Prostate gland (tissue), 2 donors: ENCODE results near the gene BCL7A. TPM values are rescaled to one million over a fixed set of nuclear protein-coding genes. Genes with fewer than 3 reads are reported as not detected.
A peak's percentile ranks its signal among the peaks of the same experiment; 100 is the strongest.

ENCODE experiments used
- DNase-seq: peaks from one replicate; pipeline ENCODE4 v3.0.0-alpha.2; 2019; ENCODE audit warnings: low spot score
- H3K27ac ChIP-seq, 2 donors: fragments of 200-600 bp; sonication (generic); 2 replicates each; pipeline ENCODE4 v1.5.1; 2017 to 2019
- H3K27me3 ChIP-seq: fragments of 200-600 bp; sonication (generic); replicated peaks from 2 replicates; pipeline ENCODE4 v1.5.1; 2019; ENCODE audit not compliant: insufficient read depth
- H3K36me3 ChIP-seq, 2 donors: fragments of 200-600 bp; sonication (generic); 1 replicate in 1 of 2; 2 replicates in 1 of 2; pipeline versions ENCODE4 v1.5.1 to v1.8.1; 2017 to 2019
- H3K4me1 ChIP-seq: fragments of 200-600 bp; sonication (generic); replicated peaks from 2 replicates; pipeline ENCODE4 v1.5.1; 2019
- H3K4me3 ChIP-seq, 2 donors: fragments of 200-600 bp; sonication (generic); 2 replicates each; pipeline ENCODE4 v1.5.1; 2017 to 2019
- H3K9me3 ChIP-seq: fragments of 200-600 bp; sonication (generic); 2 replicates; pipeline ENCODE4 v1.5.1; 2017
- POLR2A ChIP-seq: fragments of 450-650 bp; IDR thresholded peaks from one replicate; pipeline ENCODE4 v1.6.1; 2016; ENCODE audit warnings: antibody characterized with exemption, mild to moderate bottlenecking
- POLR2AphosphoS5 ChIP-seq: sonication (generic); formaldehyde crosslinking; IDR thresholded peaks from one replicate; pipeline ENCODE4 v1.6.1; 2017; ENCODE audit warnings: antibody characterized with exemption
- WGBS: methylation state at CpG from one replicate; pipeline ENCODE4 v1.1.5; 2018; 5-methylcytosine and 5-hydroxymethylcytosine counted together
- intact Hi-C: fragments of 100-400 bp; cut with DNase I; formaldehyde crosslinking; loops from one replicate; pipeline ENCODE4 v1.14.2; 2022
- total RNA-seq, 2 donors: library from RNA; depleted of rRNA; stranded (reverse); fragments of >200 nt; gene quantifications; one replicate each; pipeline ENCODE4 v1.1.0, GENCODE V29; 2016
- TF ChIP-seq, protein P1 (sequence below), 4 experiments: fragments of 200-600 bp in 2 of 4; fragments of 450-650 bp in 2 of 4; sonication (generic) in 2 of 4; IDR thresholded peaks; 1 replicate in 3 of 4; 2 replicates in 1 of 4; pipeline ENCODE4 v1.5.1; 2016 to 2019; ENCODE audit warnings: antibody characterized with exemption in 4 of 4, mild to moderate bottlenecking in 2 of 4, moderate library complexity in 2 of 4

The BCL7A gene
- total RNA-seq, 2 donors from 2014 or later, result 10.3 to 15.4 TPM

DNA sequence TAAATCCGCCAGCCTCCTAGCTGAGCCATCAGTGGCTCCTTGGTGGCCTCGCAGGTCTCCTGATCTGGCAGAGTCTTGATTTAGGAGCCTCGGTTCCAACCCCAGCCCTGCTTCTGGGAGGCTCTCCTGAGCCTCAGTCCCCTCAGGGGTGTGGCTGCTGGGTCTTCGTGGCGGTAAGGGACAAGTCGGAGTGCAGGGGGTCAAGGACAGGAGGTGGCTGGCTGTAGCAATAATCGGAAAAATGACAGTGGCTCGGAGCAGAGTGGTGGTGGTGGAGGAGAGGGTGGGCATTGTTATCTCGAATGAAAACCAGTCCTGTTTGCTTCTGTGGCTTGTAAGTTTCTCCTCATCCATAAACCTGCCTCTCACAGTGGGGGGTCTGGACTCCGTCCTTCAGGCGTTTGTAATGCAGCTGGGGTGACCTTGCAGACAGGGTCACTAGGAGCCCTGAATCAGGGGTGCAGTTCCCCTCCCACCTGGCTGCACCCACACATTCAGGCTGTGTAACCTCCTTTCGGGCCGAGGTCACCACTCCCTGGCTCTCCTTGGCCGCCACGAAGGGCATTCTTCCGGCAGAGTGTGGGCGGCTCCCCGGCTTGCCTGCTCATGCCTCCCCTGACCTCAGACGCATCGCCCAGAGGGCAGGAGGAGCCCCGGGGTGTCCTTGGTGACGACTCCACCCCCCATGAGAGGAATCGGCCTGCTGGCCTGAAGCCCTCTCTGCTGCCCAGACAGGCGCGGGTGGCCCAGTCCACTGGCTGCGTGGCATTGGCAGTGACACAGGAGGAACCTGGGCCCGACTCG lies 8.1 kb downstream of the BCL7A start:
- Histone ChIP-seq H3K27ac (no peak overlapping the region), H3K9me3 (no peaks in the 10 kb centered on the region), H3K36me3 (no peaks in the 10 kb centered on the region), H3K27me3 (no peaks in the 10 kb centered on the region), H3K4me1 (no peaks in the 10 kb centered on the region), H3K4me3 (no peak overlapping the region)
- TF ChIP-seq, protein P1, sequence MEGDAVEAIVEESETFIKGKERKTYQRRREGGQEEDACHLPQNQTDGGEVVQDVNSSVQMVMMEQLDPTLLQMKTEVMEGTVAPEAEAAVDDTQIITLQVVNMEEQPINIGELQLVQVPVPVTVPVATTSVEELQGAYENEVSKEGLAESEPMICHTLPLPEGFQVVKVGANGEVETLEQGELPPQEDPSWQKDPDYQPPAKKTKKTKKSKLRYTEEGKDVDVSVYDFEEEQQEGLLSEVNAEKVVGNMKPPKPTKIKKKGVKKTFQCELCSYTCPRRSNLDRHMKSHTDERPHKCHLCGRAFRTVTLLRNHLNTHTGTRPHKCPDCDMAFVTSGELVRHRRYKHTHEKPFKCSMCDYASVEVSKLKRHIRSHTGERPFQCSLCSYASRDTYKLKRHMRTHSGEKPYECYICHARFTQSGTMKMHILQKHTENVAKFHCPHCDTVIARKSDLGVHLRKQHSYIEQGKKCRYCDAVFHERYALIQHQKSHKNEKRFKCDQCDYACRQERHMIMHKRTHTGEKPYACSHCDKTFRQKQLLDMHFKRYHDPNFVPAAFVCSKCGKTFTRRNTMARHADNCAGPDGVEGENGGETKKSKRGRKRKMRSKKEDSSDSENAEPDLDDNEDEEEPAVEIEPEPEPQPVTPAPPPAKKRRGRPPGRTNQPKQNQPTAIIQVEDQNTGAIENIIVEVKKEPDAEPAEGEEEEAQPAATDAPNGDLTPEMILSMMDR (IDR thresholded peaks at IDR 0.05), result no peak
- TF ChIP-seq POLR2AphosphoS5 (no peak), POLR2A (no peak)
- no peak for DNase-seq
- 63% methylated on average over 27 of the region's 28 CpGs for WGBS
- intact Hi-C loops, result no loop called here

DNA sequence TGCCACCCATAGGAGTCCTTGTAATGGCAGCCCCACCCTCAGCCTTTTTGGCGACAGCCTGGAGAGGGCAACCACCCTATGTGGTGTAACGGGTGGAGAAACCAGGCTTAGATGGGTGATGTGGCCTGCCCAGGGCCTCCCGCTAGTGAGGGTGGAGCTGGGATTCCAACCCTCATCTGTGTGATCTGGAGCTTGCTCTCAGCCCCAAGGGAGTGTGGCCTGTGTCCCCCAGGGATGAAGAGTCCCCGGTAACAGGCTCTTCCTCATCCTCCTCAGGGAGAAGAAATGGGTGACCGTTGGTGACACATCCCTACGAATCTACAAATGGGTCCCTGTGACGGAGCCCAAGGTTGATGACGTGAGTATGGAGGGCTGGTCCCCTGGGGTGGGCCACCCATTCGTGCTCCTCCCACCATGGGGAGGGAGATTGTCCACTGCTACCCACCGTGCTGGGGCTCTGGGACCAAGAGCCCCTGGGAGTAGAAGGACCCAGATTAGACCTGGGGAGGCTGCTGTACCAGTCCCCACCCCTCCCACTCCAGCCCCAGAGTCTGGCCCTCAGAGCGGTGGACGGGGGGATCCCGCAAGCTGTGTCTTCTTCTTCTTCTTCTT lies 8.8 kb downstream of the BCL7A start:
- Histone ChIP-seq H3K4me1 (no peaks in the 10 kb centered on the region), H3K27me3 (no peaks in the 10 kb centered on the region), H3K9me3 (no peaks in the 10 kb centered on the region), H3K27ac (no peak overlapping the region), H3K4me3 (no peak overlapping the region), H3K36me3 (no peaks in the 10 kb centered on the region)
- 89% methylated on average over 12 of the region's 13 CpGs for WGBS
- intact Hi-C loops, result no loop called here
- TF ChIP-seq POLR2A, result no peak
- no peak for TF ChIP-seq POLR2AphosphoS5
- TF ChIP-seq, protein P1 (IDR thresholded peaks at IDR 0.05), result no peak
- no peak for DNase-seq

- Histone ChIP-seq H3K4me1 (no peaks in the 10 kb centered on the region), H3K4me3 (no peak overlapping the region), H3K9me3 (no peaks in the 10 kb centered on the region), H3K27ac (no peak overlapping the region), H3K27me3 (no peaks in the 10 kb centered on the region), H3K36me3 (no peaks in the 10 kb centered on the region)
- no peak for DNase-seq
- intact Hi-C loops, result no loop called here
- WGBS, result 73% methylated on average over 20 of the region's 21 CpGs
- no peak for TF ChIP-seq POLR2A
- TF ChIP-seq, protein P1 (IDR thresholded peaks at IDR 0.05), result peak; percentile 25 to 64 (median 45)
These were observed 9.9 kb downstream of the BCL7A start for GRCh38 chr12:122031342-122032216.

DNA sequence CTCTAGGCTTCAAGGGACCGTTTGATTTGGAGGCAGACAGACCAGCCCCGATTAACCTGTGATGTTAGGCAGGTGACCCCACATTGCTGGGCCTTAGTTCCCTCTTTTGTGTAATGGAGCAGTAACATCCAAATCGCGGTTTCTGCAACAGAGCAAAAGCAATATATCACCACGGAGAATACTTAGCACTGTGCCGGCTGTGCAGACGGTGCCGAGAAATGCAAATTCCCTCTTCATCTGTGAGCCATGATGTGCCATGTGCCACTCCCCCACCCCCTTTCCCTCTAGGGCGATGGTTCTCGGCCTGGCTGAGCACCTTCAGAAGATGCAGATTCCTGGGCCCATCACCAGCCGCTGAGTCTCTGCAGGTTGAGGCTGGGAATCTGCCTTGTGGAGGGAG lies 10.9 kb downstream of the BCL7A start:
- 90% methylated on average over 11 of the region's 11 CpGs for WGBS
- TF ChIP-seq, protein P1 (IDR thresholded peaks at IDR 0.05), result no peak
- TF ChIP-seq POLR2AphosphoS5 (no peak), POLR2A (no peak)
- H3K4me3 ChIP-seq, result no peak overlapping the region
- no peak for DNase-seq
- intact Hi-C loops, result no loop called here
- no peaks in the 10 kb centered on the region for H3K4me1 ChIP-seq
- no peaks in the 10 kb centered on the region for H3K9me3 ChIP-seq
- no peaks in the 10 kb centered on the region for H3K27me3 ChIP-seq
- no peaks in the 10 kb centered on the region for H3K36me3 ChIP-seq
- H3K27ac ChIP-seq, result no peak overlapping the region
